GOT3 (cell line): ENCODE measurements around the gene IFT81.
"Not testable (repeated sequence)": the region's sequence is repeated elsewhere in the genome, so short reads cannot be mapped to it uniquely, and the experiment has no call there.

Experiments
- DNase-seq: peaks from one replicate; lab custom pipeline; 2025; ENCODE audit warnings: mixed read lengths; lab: John Stamatoyannopoulos, UW

The IFT81 gene

DNA sequence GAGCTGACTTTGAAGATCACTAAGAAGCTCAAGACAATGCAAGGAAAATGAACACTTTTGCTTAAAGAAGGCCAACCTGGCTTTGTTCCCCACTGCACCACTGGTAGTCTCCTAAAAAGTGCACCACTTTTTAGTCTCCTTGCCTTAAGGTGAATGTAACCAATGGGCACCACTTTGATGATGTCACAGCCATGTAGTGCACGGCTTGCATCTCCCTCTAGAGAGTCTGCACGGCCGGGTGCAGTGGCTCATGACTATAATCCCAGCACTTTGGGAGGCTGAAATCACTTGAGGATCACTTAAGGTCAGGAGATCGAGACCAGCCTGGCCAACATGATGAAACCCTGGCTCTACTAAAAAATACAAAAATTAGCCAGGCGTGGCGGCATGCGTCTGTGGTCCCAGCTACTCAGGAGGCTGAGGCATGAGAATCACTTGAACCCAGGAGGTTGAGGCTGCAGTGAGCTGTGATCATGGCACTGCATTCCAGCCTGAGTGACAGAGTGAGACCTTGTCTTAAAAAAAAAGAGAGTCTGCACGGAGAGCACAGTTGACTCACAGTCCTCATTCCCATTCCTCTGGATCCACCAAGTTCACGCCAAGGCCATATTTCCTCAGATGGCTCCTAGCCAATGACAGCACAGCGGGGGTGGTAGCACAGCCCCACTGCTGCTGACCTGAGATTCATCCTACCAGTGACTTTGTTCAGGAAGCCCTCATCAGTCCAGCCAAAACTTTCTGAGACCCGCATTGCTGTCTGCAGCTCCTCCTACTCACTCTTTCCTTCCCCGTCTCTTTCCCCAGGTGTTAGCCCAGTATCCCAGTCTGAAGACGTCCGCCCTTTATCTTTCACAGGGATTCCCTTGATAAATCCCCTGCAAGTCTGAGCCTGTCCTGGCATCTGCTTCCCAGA is 16.5 kb upstream of the IFT81 start:
- peak; percentile 17 for DNase-seq

DNA sequence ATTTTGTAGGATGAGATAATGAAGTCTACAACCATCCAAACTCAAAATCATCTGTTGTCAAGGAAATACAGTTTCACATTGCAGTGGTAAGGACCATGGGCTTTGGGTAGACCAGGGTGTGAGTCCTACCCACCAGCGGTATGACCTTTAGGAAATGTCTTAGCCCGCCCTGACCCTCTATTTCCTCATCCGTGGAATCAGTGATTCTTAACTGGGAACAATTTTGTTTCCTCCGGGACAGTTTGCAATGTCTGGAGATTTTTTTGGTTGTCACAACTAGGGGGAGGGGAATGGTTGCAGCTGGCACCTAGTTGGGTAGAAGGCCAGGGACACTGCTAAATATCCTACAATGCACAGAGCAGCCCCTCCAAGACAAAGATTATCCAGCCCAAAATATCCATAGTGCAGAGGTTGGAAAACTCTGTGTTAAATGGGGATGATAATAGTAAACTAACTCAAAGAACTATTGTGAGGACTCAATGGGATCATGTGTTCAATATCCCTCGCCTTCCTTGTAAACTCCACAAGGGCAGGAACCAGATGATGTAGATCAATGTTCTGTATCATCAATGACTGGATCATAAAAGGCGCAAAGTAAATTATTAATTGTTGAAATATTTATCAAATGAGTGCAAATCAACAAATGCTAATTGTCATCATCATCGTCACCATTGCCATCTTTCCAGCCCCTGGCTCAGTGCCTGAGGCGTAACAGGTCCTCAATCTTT is 15.7 kb upstream of the IFT81 start:
- no peak for DNase-seq

DNA sequence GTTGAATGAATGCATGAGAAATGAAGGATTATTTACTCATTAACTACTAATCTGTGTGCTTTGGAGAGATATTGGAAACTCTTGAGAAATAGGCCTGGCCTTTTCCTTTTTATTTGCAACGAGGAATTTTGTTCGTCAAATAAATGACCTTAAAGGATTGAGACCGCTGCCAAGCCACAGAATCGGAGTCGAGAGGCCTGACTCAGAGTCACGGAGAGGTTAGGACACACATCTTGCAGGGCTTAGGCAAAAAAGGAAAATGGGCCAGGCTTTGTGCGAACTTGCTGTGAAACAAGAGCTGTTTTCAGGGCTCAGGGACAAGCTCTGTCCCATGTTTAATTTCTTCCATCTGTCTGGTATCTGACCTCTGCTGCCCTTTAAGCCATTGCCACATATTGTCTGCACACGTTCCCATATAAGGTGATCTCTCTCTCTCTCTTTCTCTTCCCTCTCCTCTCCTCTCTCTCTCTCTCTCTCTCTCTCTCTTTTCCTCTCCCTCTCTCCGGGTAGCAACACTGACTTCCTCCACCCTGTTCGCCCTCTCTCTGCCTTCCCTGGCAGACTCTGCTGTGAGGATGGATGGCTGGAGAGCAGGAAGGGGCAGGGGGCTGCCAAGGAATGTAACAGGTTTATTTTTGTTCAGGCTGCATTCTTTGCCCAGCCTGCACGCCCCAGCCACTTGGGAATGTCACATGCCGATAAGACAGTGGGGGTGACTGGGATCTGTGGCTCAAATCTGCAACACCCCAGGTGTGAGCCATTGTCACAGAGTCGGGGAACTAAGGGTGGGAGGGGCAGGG is 14.9 kb upstream of the IFT81 start:
- peak; percentile 34 for DNase-seq

DNA sequence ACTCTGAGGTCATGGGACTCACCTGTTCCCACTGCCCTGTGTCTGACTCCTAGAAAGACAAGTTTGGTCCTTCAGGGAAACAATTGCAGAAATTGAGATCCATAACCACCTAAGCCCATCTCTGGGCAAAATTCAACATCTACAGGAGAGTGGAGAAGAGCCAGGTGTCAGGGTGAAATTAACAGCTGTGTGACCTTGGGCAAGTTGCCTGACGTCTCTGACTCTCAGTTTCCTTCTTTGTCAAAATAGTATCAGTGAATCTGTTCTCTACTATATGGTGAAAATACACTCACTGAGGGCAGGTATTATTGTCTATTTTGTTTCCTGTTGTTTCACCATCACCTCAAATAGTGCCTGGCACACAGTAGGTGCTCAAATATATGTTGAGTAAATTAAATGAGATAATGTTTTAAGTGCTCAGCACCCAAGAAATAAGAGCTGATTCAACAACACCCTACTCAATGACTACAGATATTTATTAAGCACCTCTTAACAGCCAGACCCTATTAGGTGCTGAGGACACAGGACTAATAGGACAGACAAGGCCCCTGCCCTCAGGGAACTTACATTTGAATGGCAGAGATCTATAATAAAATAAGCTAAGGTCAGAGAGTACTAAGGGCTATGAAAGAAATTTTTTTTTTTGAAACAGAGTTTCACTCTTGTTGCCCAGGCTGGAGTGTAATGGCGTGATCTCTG is 14.2 kb upstream of the IFT81 start:
- no peak for DNase-seq

DNA sequence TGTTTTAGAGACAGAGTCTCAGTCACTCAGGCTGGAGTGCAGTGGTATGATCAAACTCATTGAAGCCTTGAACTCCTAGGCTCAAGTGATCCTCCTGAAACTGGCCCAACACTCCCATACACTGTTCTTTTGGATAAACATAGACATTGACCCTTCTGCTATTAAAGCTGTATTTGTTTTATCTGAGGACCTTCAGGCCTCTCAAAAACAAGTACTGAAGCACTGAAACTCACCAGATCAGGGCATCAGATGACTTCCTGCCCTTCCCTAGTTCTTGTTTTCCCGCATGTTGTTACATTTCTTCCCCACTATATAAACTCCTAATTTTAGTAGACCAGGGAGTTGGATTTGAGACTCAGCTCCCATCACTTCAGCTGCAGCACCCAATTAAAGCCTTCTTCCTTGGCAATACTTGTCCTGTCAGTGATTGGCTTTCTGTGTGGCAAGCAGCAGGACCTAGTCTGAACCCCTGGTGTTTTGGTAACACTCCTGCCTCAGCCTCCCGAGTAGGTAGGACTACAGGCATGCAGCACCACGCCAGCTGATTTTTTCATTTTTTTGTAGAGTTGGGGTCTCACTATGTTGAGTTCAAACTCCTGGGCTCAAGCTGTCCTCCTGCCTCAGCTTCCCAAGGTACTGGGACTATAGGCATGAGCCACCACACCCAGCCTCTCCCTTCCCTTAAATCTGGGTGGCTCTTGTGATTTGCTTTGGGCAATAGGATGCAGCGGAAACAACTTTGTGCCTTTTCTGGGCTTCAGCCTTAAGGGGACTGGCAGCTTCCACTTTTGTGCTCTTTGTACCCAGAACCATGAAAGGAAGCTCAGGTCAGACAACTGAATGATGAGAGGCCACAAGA is 12.5 kb upstream of the IFT81 start:
- DNase-seq: no peak

DNA sequence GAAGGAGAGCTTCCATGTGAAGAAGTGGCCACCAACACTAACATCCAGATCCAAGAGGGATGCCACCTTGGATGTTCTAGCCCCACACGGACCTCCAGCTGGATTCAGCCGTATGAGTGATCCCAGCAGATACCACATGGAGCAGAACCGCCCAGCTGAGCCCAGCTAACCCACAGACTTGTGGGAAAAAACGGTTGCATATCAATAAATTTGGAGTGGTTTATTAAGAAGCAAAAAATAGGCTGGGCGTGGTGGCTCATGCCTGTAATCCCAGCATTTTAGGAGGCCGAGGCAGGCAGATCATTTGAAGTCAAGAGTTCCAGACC is 11.9 kb upstream of the IFT81 start:
- no peak for DNase-seq

DNA sequence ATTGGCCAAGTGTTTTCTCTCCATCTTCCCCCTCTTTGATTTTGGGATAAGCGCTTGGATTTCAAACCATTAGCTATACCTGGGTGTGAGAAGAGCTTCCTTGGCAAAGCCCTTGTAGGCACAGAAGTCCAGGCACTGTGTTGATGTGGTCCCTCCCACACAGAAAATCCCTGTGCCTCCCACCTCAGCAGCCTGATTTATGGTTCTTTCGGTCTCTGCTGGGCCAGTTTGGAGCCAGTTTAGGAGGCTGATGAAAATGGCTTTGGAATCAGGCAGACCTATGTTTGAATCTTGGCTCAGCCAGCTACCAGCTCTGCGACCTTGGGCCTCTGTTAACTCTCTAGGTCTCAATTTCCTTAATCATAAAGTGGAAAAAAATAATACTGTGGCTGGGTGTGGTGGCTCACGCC is 9.6 kb upstream of the IFT81 start:
- DNase-seq: no peak

DNA sequence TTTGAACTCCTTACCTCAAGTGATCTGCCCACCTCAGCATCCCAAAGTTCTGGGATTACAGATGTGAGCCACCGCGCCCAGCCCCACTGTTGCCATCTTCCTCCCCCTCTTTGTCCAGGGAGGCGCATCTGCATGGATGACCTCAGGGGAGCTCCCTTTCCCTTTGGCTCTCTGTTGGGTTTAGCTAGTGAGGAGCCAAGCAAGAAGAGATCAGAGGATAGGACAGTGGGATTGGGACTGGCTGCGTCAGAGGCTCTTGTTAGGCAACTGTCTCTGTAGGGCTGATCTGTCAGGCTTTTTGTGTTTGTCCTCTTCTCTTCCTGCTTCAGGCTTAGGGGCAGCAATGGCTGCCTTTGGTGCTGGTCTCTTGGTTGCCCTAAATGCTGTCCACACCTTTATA is 8.5 kb upstream of the IFT81 start:
- no peak for DNase-seq

DNA sequence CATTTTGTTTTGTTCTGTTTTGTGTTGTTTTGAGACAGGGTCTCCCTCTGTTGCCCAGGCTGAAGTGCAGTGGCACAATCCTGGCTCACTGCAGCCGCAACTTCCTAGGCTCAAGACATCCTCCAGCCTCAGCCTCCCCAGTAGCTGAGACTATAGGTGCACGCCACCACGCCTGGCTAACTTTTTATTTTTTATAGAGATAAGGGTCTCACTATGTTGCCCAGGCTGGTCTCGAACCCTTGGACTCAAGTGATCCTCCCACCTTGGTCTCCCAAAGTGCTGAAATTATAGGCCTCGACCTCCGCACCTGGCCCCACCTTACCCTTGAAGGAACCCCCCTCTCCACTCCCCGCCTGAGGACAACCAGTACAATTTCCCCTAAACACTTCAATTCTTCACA is 7.5 kb upstream of the IFT81 start:
- no peak for DNase-seq

DNA sequence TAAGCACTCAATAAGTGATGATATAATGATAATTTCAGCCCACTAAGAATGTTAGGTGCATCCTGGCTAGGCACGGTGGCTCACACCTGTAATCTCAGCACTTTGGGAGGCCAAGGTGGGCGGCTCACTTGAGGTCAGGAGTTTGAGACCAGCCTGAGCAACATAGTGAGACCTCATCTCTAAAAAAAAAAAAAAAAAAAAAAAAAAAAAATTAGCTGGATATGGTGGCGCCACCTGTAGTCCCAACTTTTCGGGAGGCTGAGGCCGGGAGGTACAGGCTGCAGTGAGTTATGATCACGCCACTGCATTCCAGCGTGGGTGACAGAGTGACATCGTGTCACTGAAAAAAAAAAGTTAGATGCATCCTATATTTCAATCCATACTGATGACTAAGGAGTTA is 6.9 kb upstream of the IFT81 start:
- not testable (repeated sequence) for DNase-seq

DNA sequence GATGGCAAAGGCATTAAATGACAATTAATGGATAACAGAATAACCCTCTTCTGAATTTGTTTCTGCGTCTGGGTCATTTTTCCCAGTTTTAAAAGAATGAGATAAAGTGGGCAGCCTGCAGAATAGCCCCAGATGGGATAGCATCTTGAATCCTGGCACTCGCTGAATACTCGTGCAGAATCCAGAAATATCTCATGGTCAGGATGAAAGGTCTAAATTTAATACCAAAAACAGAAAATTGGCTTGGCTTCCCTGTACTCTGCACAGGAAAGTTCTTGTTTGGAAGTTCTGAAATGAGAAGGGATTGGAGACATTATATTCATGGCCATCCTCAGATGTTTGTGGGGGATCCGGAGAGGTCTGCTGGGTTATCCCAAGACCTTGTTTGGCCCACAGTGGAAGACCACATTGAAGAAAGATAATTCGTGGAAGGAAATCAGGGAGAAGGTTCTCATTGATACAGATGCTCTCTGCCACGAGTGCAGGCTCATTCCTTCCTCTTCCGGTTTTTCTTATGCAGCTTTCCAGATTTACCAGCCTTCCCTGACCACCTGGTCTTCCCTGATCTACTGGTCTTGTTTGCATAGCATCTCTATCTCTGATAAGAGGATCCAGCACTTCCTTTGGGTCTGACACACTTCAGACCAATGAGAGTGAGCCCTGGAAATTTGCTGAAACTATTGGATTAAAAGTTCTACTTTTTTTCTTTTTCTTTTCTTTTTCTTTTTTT is 6.0 kb upstream of the IFT81 start:
- no peak for DNase-seq

DNA sequence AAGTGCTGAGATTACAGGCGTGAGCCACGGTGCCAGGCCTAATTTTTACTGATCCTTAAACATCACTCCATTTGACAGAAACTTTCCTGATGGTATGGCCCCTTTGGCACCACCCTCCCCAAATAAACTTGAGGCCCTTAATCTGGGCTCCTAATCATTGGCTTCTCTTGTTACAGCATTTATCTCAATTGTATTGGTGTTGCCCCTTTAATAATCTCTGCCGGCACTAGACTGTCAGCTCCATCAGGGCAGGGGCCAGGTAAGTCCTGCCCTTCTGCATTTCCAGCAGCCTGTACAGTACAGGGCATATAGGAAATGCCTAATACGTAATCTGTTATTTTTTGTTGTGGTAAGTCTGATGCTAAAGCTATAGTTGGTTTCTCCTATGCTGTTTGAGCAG is 1.2 kb upstream of the IFT81 start:
- no peak for DNase-seq

DNA sequence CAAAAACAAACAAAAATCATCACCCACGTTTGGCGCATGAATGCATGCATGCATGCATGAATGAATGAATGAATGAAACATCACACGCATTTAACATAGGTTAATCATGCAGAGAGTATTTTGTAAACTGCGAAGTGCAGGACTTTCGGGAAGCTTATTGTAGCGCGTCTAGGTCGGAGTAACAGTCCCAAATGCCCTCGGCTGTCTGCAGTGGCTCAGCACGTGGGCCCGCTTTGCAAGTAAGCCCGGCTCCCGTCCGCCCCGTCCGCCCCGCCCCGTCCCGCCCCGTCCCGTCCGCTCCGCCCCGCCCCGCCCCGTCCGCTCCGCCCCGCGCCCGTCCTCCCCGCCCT is 263 bp upstream of the IFT81 start:
- no peak for DNase-seq

DNA sequence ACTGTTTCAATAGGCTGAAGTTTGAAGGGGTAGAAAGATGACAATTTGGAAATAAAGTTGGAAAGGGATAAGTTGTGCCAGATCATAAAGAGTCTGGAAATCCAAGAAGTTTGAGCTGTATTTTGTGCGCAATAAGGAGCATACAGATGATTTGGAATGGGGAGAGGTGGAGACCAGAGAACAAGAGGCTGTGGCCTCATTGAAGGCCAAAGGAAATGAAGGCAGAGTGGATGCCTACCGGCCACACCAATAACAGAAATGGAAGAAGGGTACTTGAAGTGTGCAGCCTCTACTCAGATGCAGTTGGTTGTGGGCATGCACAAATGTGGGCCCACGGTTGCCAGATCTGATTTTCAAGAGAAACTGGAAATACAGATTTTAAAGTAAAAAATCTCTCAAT is 2.4 kb downstream of the IFT81 start:
- DNase-seq: no peak

DNA sequence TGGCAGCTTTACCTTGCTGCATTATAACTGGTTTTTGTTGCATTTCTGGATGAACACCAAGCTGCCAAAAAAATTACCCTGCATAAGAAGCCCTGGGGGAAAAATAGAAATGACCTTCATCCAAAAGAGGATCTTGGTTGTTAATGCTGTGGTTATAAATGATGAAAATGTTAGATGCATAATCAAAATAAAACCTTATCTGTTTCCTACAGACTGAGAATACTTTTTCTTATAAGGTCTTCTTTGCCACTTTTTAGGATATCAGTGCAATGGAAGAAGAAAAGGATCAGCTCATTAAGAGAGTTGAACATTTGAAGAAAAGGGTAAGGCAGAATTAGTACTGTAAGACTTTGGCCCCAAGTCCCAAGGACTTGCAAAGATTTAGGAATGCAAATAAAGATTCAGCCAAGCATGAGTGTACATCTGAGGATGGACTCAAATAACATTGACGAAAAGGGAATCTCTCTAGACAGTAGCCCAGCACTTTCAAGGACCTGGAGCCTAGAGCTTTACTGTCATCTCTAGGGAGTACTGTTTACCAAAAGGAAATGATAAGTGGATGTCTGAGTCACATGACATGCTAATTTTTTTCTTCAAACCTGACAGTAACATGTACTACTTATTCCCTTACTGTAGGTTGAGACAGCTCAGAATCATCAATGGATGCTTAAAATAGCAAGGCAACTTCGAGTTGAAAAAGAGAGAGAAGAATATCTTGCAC is 10.7 kb downstream of the IFT81 start:
- no peak for DNase-seq

DNA sequence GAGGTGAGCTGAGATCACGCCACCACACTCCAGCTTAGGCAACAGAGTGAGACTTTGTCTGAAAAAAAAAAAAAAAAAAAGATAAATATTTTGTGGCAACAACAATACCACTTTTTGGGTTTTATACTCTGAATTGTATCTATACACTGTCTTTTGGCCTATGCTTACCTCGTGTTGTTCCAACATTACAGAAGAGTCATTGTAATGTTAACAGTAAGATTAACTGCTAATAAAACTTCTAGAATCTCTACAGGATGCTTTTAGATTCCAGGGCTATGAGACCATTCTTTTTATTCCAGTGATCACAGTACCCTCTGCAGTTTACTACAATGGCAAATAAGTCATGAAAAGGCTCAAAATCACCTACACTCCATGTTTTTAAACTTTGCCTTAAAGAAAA is 11.6 kb downstream of the IFT81 start:
- no peak for DNase-seq

DNA sequence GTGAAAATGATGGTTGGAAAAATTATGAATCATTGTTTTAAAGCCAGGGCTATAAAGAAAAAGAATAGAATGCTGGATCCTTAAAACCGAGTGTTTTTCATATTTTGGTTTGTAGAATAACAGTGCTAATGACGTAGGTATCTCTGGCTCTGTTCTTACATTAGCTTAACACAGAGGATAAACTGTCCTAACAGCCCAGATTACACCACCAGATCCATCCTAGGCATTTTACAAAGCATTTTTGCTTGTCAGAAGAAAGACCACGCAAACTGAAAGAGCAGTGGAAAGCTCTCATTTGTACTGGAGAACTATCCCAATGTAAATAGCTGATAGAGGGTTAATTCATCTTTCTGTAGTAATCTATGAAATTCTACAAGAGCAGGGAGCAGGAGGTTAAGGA is 13.6 kb downstream of the IFT81 start:
- no peak for DNase-seq

DNA sequence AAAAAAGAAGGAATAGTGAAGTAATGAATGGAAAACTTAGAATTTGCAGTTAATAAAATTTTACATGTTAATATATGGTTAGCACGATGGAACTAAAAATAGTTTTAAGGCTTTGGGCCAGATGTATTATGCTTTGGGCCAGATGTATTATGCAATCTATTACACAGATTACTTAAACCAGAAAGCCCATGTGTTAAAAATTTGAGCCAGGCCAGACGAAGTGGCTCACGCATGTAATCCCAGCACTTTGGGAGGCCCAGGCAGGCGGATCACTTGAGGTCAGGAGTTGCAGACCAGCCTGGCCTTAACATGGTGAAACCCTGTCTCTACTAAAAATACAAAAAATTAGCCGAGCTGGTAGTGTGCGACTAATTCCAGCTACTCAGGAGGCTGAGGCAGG is 17.2 kb downstream of the IFT81 start:
- DNase-seq: no peak

DNA sequence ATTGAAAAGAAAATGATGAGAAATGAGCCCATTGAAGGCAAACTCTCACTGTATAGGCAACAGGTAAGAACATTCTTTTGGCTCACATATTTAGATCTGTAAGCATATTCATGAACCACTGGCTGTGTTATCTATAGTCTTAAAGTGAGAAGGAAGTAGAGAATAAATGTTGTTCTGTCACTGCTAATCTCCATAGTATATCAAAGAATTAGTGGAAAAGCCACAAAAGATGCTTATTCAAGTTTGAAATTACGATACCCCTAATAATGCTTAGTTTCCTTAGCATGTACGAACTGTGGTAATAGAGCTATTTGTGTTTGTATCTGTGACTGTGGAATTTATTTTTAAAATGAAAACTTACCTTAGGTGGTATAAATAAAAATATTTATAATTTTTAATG is 22.8 kb downstream of the IFT81 start:
- DNase-seq: no peak

DNA sequence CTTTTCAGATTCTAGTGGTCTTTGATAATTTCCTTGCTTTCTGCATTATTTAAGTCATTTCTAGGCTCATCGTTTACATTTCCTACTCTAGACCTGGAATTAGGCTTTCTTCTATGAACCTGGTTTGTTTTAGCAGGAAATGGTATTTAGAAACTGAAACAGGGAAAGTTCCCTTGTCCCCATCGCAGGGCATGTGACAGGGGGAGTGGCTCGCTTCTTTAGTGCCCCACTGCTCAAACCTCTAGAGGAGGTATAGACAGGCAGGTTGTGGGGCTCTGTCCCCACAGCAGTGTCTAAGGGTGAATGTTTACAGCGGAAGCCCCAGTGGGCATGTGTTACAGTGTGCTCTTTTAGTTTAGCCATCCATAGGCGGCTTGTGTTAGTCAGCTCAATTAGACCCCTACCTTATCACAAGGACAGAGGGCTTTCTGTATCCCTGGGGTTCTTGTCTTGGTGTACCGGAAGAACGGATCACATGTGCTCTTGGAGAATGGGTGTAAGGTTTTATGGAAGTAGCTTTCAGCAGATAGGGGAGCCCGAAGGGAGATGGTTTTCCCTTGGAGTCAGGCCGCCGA is 25.0 kb downstream of the IFT81 start:
- DNase-seq: no peak
